Measurements from ENCODE around the gene GDF10.

The GDF10 gene

DNA sequence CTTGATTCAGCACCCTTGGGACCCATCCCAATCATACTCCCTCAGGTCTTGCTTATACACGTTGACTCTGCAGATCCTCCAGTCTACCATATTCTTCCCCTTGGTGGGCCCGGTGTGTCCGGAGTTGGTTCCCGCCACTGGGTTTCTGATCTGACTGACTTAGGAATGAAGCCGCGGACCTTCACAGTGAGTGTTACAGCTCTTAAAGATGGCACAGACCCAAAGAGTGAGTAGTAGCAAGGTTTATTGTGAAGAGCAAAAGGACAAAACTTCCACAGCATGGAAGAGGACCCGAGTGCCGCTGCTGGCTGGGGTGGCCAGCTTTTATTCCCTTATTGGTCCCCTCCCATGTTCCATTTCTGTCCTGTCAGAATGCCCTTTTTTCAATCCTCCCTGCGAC, 5.9 kb upstream of the GDF10 start:
- H2AFZ ChIP-seq (ENCODE audit: low read depth, low read length) = no peak overlapping the region
- 96% methylated on average over 9 of the region's 9 CpGs for WGBS
- no peak overlapping the region for H2BK5ac ChIP-seq (ENCODE audit: low read depth, low read length, poor library complexity, severe bottlenecking)

DNA sequence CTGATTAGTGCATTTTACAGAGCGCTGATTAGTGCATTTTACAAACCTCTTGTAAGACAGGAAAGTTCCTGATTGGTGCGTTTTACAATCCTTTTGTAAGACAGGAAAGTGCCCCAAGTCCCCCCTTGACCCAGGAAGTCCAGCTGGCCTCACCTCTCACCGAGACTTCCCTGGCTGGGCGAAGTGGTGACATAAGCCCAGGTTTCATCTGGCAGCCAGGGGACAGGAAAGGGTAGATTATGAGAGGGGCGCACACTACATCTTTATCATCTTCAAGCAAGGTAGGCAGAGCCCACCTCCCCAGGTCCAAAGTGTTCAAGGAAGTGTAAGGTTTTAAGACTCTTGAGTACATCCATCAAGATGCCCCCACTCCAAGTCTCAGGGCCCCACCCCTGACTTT, 5.5 kb upstream of the GDF10 start:
- Histone ChIP-seq H2BK5ac (ENCODE audit: low read depth, low read length, poor library complexity, severe bottlenecking) (no peak overlapping the region), H3K27me3 (ENCODE audit: control insufficient read depth in 1 of 2, insufficient read depth in 1 of 2, low read length in 2 of 2) (peaks cover 38 to 65% of the 10 kb centered on the region in 2 experiments), H3K14ac (ENCODE audit: low read length in 2 of 2) (no peak overlapping the region), H3K36me3 (ENCODE audit: control insufficient read depth in 1 of 2, insufficient read depth in 2 of 2, low read depth in 1 of 2, low read length in 2 of 2) (no peaks in the 10 kb centered on the region), H3K4me2 (ENCODE audit: low read length, poor library complexity, severe bottlenecking) (no peak overlapping the region), H2BK15ac (ENCODE audit: low read depth, poor library complexity, severe bottlenecking) (no peak overlapping the region), H3K9ac (ENCODE audit: low read length) (no peak overlapping the region), H2AK5ac (ENCODE audit: low read length, severe bottlenecking) (no peak overlapping the region), H3K27ac (ENCODE audit: low read length, poor library complexity, severe bottlenecking) (no peak overlapping the region), H4K8ac (ENCODE audit: low read length) (no peak overlapping the region), H2BK12ac (ENCODE audit: low read length in 2 of 2) (no peak overlapping the region), H4K91ac (ENCODE audit: low read length) (no peak overlapping the region), H3K79me1 (replicated peaks; ENCODE audit: low read length, poor library complexity, severe bottlenecking) (no peaks in the 10 kb centered on the region), H3K9me3 (ENCODE audit: control insufficient read depth, low read length) (no peaks in the 10 kb centered on the region), H3K4me3 (ENCODE audit: insufficient read depth in 1 of 2, low read depth in 1 of 2, low read length in 2 of 2) (no peak overlapping the region), H2BK120ac (ENCODE audit: low read depth, low read length) (no peak overlapping the region), H3K4me1 (ENCODE audit: control insufficient read depth, insufficient read depth, low read depth, low read length) (no peaks in the 10 kb centered on the region), H2AFZ (ENCODE audit: low read depth, low read length) (no peak overlapping the region), H3K23ac (ENCODE audit: low read length in 2 of 2) (no peak overlapping the region), H3K18ac (ENCODE audit: low read depth in 1 of 2, low read length in 2 of 2) (no peak overlapping the region), H3K4ac (ENCODE audit: low read depth in 1 of 2, low read length in 2 of 2) (no peak overlapping the region)
- DNase-seq = no peak
- WGBS = 86% methylated on average over 4 of the region's 5 CpGs

More for the DNA sequence above, 5.9 kb upstream of the GDF10 start:
- no peak overlapping the region for H2BK120ac ChIP-seq (ENCODE audit: low read depth, low read length)
- no peak overlapping the region for H3K18ac ChIP-seq (ENCODE audit: low read depth in 1 of 2, low read length in 2 of 2)
- no peak overlapping the region for H2BK15ac ChIP-seq (ENCODE audit: low read depth, poor library complexity, severe bottlenecking)
- no peaks in the 10 kb centered on the region for H3K79me1 ChIP-seq (replicated peaks; ENCODE audit: low read length, poor library complexity, severe bottlenecking)
- H4K8ac ChIP-seq (ENCODE audit: low read length) = no peak overlapping the region
- H3K27ac ChIP-seq (ENCODE audit: low read length, poor library complexity, severe bottlenecking) = no peak overlapping the region
- no peak overlapping the region for H3K4ac ChIP-seq (ENCODE audit: low read depth in 1 of 2, low read length in 2 of 2)
- DNase-seq = no peak
- H3K23ac ChIP-seq (ENCODE audit: low read length in 2 of 2) = no peak overlapping the region
- no peak overlapping the region for H3K14ac ChIP-seq (ENCODE audit: low read length in 2 of 2)
- peaks cover 40 to 60% of the 10 kb centered on the region in 2 experiments for H3K27me3 ChIP-seq (ENCODE audit: control insufficient read depth in 1 of 2, insufficient read depth in 1 of 2, low read length in 2 of 2)
- H3K4me1 ChIP-seq (ENCODE audit: control insufficient read depth, insufficient read depth, low read depth, low read length) = no peaks in the 10 kb centered on the region
- no peak overlapping the region for H3K4me2 ChIP-seq (ENCODE audit: low read length, poor library complexity, severe bottlenecking)
- no peaks in the 10 kb centered on the region for H3K9me3 ChIP-seq (ENCODE audit: control insufficient read depth, low read length)
- no peak overlapping the region for H3K9ac ChIP-seq (ENCODE audit: low read length)
- H2BK12ac ChIP-seq (ENCODE audit: low read length in 2 of 2) = no peak overlapping the region
- H2AK5ac ChIP-seq (ENCODE audit: low read length, severe bottlenecking) = no peak overlapping the region
- no peak overlapping the region for H4K91ac ChIP-seq (ENCODE audit: low read length)
- no peak overlapping the region for H3K4me3 ChIP-seq (ENCODE audit: insufficient read depth in 1 of 2, low read depth in 1 of 2, low read length in 2 of 2)
- H3K36me3 ChIP-seq (ENCODE audit: control insufficient read depth in 1 of 2, insufficient read depth in 2 of 2, low read depth in 1 of 2, low read length in 2 of 2) = no peaks in the 10 kb centered on the region

DNA sequence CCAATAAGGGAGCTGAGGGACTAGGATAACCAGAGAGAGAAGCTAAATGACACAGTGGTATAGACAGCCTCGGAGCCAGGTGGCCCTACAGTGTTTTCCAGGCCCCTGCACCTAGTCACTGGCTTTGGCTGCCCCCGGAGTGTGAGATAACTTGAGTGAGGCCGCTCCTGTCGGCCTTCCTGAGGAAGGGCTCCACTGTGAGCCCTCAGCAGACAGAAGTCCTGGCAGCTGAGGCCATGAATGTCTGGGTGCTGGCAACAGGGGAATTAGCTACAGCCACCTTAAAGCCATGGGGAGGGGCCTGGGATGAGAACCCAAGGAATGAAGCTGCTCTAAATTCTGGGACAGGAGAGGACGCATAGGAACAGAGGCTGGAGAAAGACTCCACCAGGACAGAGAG, 4.6 kb upstream of the GDF10 start:
- no peak overlapping the region for H3K4ac ChIP-seq (ENCODE audit: low read depth in 1 of 2, low read length in 2 of 2)
- H3K9me3 ChIP-seq (ENCODE audit: control insufficient read depth, low read length) = no peaks in the 10 kb centered on the region
- H3K36me3 ChIP-seq (ENCODE audit: control insufficient read depth in 1 of 2, insufficient read depth in 2 of 2, low read depth in 1 of 2, low read length in 2 of 2) = no peaks in the 10 kb centered on the region
- WGBS = 78% methylated on average over 5 of the region's 5 CpGs
- no peak overlapping the region for H3K4me3 ChIP-seq (ENCODE audit: insufficient read depth in 1 of 2, low read depth in 1 of 2, low read length in 2 of 2)
- H2BK15ac ChIP-seq (ENCODE audit: low read depth, poor library complexity, severe bottlenecking) = no peak overlapping the region
- no peak overlapping the region for H4K91ac ChIP-seq (ENCODE audit: low read length)
- peaks cover 7% of the 10 kb centered on the region for H3K4me1 ChIP-seq (ENCODE audit: control insufficient read depth, insufficient read depth, low read depth, low read length)
- H2AK5ac ChIP-seq (ENCODE audit: low read length, severe bottlenecking) = no peak overlapping the region
- no peak overlapping the region for H2AFZ ChIP-seq (ENCODE audit: low read depth, low read length)
- H3K27ac ChIP-seq (ENCODE audit: low read length, poor library complexity, severe bottlenecking) = no peak overlapping the region
- H3K14ac ChIP-seq (ENCODE audit: low read length in 2 of 2) = no peak overlapping the region
- H2BK12ac ChIP-seq (ENCODE audit: low read length in 2 of 2) = no peak overlapping the region
- no peak overlapping the region for H4K8ac ChIP-seq (ENCODE audit: low read length)
- DNase-seq = no peak
- no peak overlapping the region for H3K9ac ChIP-seq (ENCODE audit: low read length)
- H3K18ac ChIP-seq (ENCODE audit: low read depth in 1 of 2, low read length in 2 of 2) = no peak overlapping the region
- no peak overlapping the region for H2BK120ac ChIP-seq (ENCODE audit: low read depth, low read length)
- H3K4me2 ChIP-seq (ENCODE audit: low read length, poor library complexity, severe bottlenecking) = no peak overlapping the region
- no peak overlapping the region for H3K23ac ChIP-seq (ENCODE audit: low read length in 2 of 2)
- H3K79me1 ChIP-seq (replicated peaks; ENCODE audit: low read length, poor library complexity, severe bottlenecking) = no peaks in the 10 kb centered on the region
- peaks cover 33 to 69% of the 10 kb centered on the region in 2 experiments for H3K27me3 ChIP-seq (ENCODE audit: control insufficient read depth in 1 of 2, insufficient read depth in 1 of 2, low read length in 2 of 2)
- H2BK5ac ChIP-seq (ENCODE audit: low read depth, low read length, poor library complexity, severe bottlenecking) = no peak overlapping the region

DNA sequence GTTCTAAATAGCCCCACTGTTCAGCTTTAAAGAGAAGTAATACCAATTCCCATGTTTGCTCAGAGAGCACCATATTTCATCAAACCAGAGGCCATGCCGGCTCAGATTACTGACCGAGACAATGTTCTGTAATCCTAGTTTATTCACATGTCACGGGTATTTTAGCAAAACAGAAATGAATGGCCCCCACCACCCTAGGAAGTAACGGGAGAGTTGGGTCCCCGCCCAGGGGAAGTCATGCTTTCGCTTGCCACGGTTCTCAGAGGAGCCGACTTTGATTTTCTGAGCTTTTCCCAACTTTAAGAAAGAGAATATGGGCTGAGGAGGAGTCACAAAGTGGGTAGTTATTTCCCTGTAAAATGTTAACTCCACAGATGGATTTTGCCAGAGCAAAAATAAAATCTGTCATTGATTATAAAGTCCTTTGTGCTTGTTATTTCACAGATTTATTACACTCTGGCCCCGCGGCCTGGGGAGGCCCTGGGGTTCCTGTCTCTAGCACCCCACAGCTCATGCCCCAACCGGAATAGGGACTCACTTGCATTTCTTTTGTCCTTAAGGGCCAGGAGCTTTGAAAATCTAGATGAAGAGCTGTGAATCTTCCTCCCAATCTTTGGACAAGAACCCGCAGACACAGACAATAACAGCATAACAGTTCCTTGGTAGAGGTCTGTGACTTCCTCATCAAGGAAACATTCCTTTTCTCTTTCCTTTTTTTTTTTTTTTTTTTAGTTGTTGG, 3.7 kb upstream of the GDF10 start:
- WGBS = 81% methylated on average over 12 of the region's 12 CpGs
- H2BK12ac ChIP-seq (ENCODE audit: low read length in 2 of 2) = no peak overlapping the region
- DNase-seq = no peak
- no peak overlapping the region for H3K14ac ChIP-seq (ENCODE audit: low read length in 2 of 2)
- no peak overlapping the region for H2BK5ac ChIP-seq (ENCODE audit: low read depth, low read length, poor library complexity, severe bottlenecking)
- H3K4ac ChIP-seq (ENCODE audit: low read depth in 1 of 2, low read length in 2 of 2) = no peak overlapping the region
- no peaks in the 10 kb centered on the region for H3K36me3 ChIP-seq (ENCODE audit: control insufficient read depth in 1 of 2, insufficient read depth in 2 of 2, low read depth in 1 of 2, low read length in 2 of 2)
- H2BK15ac ChIP-seq (ENCODE audit: low read depth, poor library complexity, severe bottlenecking) = no peak overlapping the region
- peaks cover 11% of the 10 kb centered on the region for H3K4me1 ChIP-seq (ENCODE audit: control insufficient read depth, insufficient read depth, low read depth, low read length)
- H4K91ac ChIP-seq (ENCODE audit: low read length) = no peak overlapping the region
- no peak overlapping the region for H3K4me2 ChIP-seq (ENCODE audit: low read length, poor library complexity, severe bottlenecking)
- no peak overlapping the region for H2BK120ac ChIP-seq (ENCODE audit: low read depth, low read length)
- no peaks in the 10 kb centered on the region for H3K9me3 ChIP-seq (ENCODE audit: control insufficient read depth, low read length)
- no peak overlapping the region for H2AFZ ChIP-seq (ENCODE audit: low read depth, low read length)
- no peaks in the 10 kb centered on the region for H3K79me1 ChIP-seq (replicated peaks; ENCODE audit: low read length, poor library complexity, severe bottlenecking)
- no peak overlapping the region for H3K18ac ChIP-seq (ENCODE audit: low read depth in 1 of 2, low read length in 2 of 2)
- H3K27me3 ChIP-seq (ENCODE audit: control insufficient read depth in 1 of 2, insufficient read depth in 1 of 2, low read length in 2 of 2) = peaks cover 36 to 77% of the 10 kb centered on the region in 2 experiments
- no peak overlapping the region for H3K27ac ChIP-seq (ENCODE audit: low read length, poor library complexity, severe bottlenecking)
- H4K8ac ChIP-seq (ENCODE audit: low read length) = no peak overlapping the region
- peak overlapping the region in 1 of 2 experiments; percentile 20 for H3K4me3 ChIP-seq (ENCODE audit: insufficient read depth in 1 of 2, low read depth in 1 of 2, low read length in 2 of 2)
- no peak overlapping the region for H2AK5ac ChIP-seq (ENCODE audit: low read length, severe bottlenecking)
- H3K23ac ChIP-seq (ENCODE audit: low read length in 2 of 2) = no peak overlapping the region
- peak overlapping the region; percentile 22 for H3K9ac ChIP-seq (ENCODE audit: low read length)

Measured in mesenchymal stem cell (in vitro differentiated cells and primary cell).